GM12865 (cell line): Measurements from ENCODE around the gene CD84.
A peak's percentile ranks its signal among the peaks of the same experiment; 100 is the strongest.
"Not testable (repeated sequence)": the region's sequence is repeated elsewhere in the genome, so short reads cannot be mapped to it uniquely, and the experiment has no call there.

Experiments
- DNase-seq: peaks from one replicate; pipeline ENCODE4 v3.0.0; 2010; ENCODE audit warnings: low read depth
- H3K4me3 ChIP-seq: 2 replicates; pipeline ENCODE4 v1.5.1; 2011; ENCODE audit warnings: mild to moderate bottlenecking, low read depth, low read length, control low read depth
- CTCF ChIP-seq: IDR thresholded peaks from 2 replicates; pipeline ENCODE4 v1.5.1; 2011; ENCODE audit warnings: low read length, control low read depth, low read depth, inconsistent platforms; ENCODE audit not compliant: insufficient read depth; ENCODE audit errors: missing control alignments

Gene CD84

DNA sequence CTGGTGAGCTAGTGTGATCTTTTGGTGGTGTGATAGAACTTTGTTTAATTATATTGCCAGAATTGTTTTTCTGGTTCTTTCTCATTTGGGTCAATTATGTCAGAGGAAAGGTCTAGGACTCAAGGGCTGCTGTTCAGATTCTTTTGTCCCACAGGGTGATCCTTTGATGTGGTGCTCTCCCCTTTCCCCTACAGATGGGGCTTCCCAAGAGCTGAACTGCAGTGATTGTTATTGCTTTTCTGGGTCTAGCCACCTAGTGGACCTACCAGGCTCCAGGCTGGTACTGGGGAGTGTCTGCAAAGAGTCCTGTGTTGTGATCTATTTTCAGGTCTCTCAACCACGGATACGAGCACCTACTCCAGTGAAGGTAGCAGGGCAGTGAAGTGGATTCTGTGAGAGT is 25.9 kb upstream of the CD84 start:
- H3K4me3 ChIP-seq: no peak overlapping the region
- peak; percentile 25 for TF ChIP-seq CTCF
- DNase-seq: peak; percentile 79

DNA sequence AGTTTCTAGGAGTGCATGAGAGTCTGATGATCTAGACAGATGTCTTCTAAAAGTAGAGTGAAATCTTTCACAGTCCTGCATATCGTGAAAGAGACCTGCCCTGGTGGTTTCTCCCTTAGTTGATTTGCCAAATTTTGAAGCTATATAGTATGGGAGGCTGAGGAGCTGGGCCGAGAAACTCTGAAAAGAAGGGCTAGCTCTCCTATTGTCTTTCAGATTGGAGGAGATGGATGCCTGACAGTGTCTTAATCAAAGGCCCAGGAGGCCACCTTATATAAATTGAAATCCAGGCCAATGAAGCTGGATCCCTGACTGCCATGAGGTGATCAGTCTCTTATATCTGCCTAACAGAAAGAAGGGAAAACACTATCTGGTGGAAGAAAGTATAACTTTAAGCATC is 18.4 kb upstream of the CD84 start:
- H3K4me3 ChIP-seq: no peak overlapping the region
- no peak for TF ChIP-seq CTCF
- DNase-seq: no peak

- no peak for TF ChIP-seq CTCF
- DNase-seq: no peak
- H3K4me3 ChIP-seq: no peak overlapping the region
Observed at GRCh38 chr1:160597051-160597450, 17.8 kb upstream of the CD84 start.

- no peak for DNase-seq
- no peak overlapping the region for H3K4me3 ChIP-seq
- no peak for TF ChIP-seq CTCF
Observed at GRCh38 chr1:160590488-160590887, 11.2 kb upstream of the CD84 start.

GRCh38 chr1:160588468-160588867 is 9.2 kb upstream of the CD84 start:
- no peak overlapping the region for H3K4me3 ChIP-seq
- no peak for TF ChIP-seq CTCF
- DNase-seq: no peak

- no peak for TF ChIP-seq CTCF
- H3K4me3 ChIP-seq: no peak overlapping the region
Observed at GRCh38 chr1:160584784-160585183, 5.5 kb upstream of the CD84 start.

DNA sequence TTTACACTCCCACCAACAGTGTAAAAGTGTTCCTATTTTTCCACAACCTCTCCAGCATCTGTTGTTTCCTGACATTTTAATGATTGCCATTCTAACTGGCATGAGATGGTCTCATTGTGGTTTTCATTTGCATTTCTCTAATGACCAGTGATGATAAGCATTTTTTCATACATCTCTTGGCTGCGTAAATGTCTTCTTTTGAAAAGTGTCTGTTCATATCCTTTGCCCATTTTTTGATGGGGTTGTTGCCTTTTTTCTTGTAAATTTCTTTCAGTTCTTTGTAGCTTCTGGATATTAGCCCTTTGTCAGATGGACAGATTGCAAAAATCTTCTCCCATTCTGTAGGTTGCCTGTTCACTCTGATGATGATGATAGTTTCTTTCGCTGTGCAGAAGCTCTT is 3.7 kb upstream of the CD84 start:
- H3K4me3 ChIP-seq, DNase-seq: not testable (repeated sequence)

More at GRCh38 chr1:160584784-160585183, 5.5 kb upstream of the CD84 start:
- no peak for DNase-seq
